PFSK-1 (cell line): ENCODE results near the gene RPAIN.

Experiments
- POLR2AphosphoS5 ChIP-seq: IDR thresholded peaks from 2 replicates; pipeline ENCODE4 v1.6.1; 2012; ENCODE audit warnings: low read depth, mild to moderate bottlenecking, control low read depth, low read length, moderate library complexity
- REST ChIP-seq, 2 experiments: IDR thresholded peaks; 2 replicates each; pipeline versions ENCODE4 v1.6.1 to v1.8.0; 2011 to 2012; ENCODE audit warnings: low read depth in 2 of 2, low read length in 2 of 2, control low read depth in 1 of 2, inconsistent platforms in 1 of 2, mild to moderate bottlenecking in 1 of 2, moderate library complexity in 1 of 2; ENCODE audit not compliant: insufficient read depth in 1 of 2
- TAF1 ChIP-seq: IDR thresholded peaks from 2 replicates; pipeline ENCODE4 v1.6.1; 2012; ENCODE audit warnings: low read length, control low read depth, borderline replicate concordance; ENCODE audit not compliant: insufficient read depth

DNA sequence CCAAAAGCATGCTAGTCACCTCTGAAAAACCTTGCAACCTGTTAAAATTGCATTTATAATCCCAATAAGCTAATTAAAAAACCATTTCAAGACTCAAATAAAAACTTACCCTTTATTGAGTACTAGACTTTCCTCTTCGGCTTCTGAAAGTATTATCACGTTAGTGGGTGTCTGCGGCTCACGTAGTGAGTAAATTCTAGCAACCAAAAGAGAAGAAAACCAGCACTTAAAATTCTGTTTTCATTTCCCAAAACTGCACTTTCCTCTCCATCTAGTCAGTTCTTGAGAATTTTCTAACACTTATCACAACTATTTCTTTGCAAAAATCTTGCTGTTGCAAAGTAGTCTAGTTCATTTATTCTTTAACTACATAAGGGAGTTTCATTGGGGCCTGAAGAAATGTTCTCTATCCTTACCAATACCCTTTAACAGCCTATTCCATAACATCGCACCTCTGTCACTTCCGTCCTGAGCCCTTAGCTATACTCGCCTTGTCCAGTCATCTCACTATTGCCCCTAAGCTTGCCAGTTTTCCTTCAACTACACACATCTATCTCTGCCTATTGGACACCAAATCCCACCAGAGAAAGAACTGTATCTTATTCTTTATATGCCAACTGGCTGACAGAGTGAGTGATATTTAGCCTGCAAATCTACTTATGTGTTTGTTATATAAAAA, 9.2 kb upstream of the RPAIN start:
- no peak for TF ChIP-seq REST (IDR thresholded peaks at IDR 0.05; ENCODE audit: insufficient read depth in 1 of 2, low read depth in 2 of 2, low read length in 2 of 2)
- no peak for TF ChIP-seq POLR2AphosphoS5
- TF ChIP-seq TAF1, result no peak
